ENCODE results near the gene EFCAB13.

DNA sequence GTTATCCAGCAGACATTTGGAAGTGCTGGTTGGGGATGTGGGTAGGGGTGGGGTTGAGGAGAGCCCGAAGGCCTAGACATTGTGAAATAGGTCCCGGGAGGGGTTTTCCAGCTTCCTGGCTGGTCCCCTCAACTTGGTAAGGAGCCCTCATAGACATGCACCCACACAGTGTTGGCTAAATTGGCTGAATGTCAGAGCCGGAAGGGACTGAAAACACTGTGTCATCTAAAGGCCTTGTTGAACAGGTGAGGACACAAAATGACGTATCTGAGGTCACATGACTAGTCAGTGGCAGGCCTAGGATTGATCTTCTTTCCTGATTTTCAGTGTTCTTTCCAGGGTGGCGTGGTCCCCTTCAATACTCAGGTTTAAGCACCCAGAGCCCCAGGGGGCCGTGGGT is 42.5 kb upstream of the EFCAB13 start:
- TF ChIP-seq, protein P1, sequence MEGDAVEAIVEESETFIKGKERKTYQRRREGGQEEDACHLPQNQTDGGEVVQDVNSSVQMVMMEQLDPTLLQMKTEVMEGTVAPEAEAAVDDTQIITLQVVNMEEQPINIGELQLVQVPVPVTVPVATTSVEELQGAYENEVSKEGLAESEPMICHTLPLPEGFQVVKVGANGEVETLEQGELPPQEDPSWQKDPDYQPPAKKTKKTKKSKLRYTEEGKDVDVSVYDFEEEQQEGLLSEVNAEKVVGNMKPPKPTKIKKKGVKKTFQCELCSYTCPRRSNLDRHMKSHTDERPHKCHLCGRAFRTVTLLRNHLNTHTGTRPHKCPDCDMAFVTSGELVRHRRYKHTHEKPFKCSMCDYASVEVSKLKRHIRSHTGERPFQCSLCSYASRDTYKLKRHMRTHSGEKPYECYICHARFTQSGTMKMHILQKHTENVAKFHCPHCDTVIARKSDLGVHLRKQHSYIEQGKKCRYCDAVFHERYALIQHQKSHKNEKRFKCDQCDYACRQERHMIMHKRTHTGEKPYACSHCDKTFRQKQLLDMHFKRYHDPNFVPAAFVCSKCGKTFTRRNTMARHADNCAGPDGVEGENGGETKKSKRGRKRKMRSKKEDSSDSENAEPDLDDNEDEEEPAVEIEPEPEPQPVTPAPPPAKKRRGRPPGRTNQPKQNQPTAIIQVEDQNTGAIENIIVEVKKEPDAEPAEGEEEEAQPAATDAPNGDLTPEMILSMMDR (IDR thresholded peaks at IDR 0.05; ENCODE audit: low read depth, low read length): no peak
- no peak for TF ChIP-seq POLR2A (IDR thresholded peaks at IDR 0.05; ENCODE audit: extremely low read depth, insufficient read length)
- TF ChIP-seq, protein P2, sequence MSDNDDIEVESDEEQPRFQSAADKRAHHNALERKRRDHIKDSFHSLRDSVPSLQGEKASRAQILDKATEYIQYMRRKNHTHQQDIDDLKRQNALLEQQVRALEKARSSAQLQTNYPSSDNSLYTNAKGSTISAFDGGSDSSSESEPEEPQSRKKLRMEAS (IDR thresholded peaks at IDR 0.05; ENCODE audit: low read depth, low read length): no peak
- no peak for TF ChIP-seq MYC (IDR thresholded peaks at IDR 0.05; ENCODE audit: low read depth, low read length)

All from NB4 (cell line).